GM21381 (cell line): Measurements from ENCODE around the gene SERINC2.
"Not testable (repeated sequence)": the region's sequence is repeated elsewhere in the genome, so short reads cannot be mapped to it uniquely, and the experiment has no call there.

Experiments
- ATAC-seq: cut with Tn5 transposase; IDR thresholded peaks from one replicate; pipeline ENCODE4 v1.9.1; 2021; ENCODE audit warnings: mild to moderate bottlenecking, moderate library complexity; ENCODE audit not compliant: unreplicated experiment

Gene SERINC2

GRCh38 chr1:31382379-31382989, 30.5 kb upstream of the SERINC2 start:
- no peak for ATAC-seq

DNA sequence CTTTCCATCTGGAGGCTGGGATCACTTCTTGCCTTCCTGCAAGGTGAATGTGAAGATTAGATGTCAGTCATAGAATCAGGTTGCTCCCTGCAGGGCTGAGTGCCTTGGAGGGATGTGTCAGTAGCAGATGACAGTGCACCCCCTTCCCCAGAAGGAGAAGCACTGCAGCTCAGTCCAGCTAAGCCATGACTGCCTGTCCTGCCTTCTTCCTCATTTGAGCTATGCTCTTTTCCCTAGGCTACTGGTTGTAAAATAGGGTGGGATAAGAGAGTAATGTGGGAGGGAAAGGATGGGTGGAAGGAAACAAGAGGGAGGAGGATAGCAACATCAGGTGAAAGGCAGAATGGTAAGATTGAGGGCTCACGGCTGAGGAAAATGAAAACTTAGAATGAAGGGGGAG, 29.0 kb upstream of the SERINC2 start:
- ATAC-seq, result no peak

DNA sequence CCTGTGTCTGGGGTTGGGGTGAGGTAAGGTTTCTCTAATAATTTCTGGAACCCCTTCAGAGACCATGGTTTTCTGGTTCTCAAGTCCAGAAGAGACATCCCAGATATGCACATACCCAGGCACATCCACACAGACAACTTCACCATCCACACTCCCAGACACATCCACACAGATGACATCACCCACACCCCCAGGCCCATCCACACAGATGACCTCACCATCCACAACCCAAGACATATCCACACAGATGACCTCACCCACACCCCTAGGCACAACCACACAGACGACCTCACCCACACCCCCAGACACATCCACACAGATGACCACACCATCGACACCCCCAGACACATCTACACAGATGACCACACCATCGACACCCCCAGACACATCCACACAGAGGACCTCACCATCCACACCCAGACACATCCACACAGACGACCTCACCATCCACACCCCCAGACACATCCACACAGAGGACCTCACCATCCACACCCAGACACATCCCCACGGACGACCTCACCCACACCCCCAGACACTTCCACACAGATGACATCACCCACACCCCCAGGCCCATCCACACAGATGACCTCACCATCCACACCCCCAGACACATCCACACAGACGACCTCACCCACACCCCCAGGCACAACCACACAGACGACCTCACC, 26.3 kb upstream of the SERINC2 start:
- ATAC-seq, result not testable (repeated sequence)

DNA sequence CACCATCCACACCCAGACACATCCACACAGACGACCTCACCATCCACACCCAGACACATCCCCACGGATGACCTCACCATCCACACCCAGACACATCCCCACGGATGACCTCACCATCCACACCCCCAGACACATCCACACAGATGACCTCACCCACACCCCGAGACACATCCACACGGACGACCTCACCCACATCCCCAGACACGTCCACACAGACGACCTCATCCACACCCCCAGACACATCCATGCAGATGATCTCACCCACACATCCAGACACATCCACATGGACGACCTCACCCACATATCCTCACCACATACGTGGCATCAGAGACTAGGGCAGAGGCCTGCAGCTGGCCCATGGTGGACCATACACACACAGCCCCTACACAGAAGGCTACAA, 25.4 kb upstream of the SERINC2 start:
- no peak for ATAC-seq

DNA sequence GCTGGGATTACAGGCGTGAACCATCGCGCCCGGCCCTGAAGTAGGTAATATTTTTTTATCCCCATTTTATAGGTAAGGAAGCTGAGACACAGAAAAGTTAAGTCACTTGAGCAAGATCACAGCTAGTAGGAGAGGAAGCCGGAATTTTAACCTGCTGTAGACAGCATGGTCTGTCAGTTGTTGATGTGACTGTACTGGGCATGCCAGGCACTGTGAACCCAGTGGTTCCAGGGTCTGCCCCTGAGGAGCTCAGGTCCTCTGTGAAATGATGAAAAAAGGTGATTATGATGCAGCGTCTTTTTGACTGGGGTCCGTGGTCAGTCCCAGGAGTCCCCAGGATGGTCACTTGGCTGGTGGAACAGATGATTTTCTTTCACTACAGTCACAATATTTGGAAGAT, 23.4 kb upstream of the SERINC2 start:
- ATAC-seq, result no peak

DNA sequence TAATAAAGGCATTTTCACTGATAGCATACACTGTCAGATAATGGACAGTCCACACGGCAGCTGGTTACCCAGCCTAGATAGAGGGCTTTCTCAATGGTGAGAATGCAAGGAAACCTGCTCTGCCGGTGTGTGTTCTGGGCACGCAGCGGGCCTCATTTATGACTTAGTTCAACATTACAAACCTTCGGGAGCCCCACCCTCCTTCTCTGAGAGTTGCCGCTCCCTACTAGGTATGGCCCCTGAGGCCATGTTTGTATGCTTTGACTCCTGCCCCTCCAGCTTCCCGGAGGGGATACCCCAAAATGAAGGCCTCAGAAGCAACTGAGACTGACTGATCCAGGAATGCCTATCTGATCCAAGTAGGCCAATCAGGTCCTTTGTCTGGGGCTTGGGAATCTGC, 22.9 kb upstream of the SERINC2 start:
- ATAC-seq, result no peak

DNA sequence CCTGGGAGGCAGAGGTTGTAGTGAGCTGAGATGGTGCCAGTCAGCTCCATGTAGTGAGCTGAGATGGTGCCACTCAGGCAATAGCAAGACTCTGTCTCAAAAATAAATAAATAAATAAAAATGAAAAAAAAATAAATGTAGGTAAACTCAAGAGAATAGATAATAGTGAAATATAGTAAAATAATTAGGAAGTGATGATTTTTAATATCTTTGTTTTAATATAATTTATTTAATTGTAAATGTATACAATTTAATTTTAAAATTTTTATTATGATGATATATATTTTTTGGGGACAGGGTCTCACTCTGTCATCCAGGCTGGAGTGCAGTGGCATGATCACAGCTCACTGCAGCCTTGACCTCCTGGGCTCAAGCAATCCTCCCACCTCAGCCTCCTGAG, 19.6 kb upstream of the SERINC2 start:
- no peak for ATAC-seq

- peak; percentile 62 for ATAC-seq
These were observed 18.3 kb upstream of the SERINC2 start for GRCh38 chr1:31394584-31395193.

DNA sequence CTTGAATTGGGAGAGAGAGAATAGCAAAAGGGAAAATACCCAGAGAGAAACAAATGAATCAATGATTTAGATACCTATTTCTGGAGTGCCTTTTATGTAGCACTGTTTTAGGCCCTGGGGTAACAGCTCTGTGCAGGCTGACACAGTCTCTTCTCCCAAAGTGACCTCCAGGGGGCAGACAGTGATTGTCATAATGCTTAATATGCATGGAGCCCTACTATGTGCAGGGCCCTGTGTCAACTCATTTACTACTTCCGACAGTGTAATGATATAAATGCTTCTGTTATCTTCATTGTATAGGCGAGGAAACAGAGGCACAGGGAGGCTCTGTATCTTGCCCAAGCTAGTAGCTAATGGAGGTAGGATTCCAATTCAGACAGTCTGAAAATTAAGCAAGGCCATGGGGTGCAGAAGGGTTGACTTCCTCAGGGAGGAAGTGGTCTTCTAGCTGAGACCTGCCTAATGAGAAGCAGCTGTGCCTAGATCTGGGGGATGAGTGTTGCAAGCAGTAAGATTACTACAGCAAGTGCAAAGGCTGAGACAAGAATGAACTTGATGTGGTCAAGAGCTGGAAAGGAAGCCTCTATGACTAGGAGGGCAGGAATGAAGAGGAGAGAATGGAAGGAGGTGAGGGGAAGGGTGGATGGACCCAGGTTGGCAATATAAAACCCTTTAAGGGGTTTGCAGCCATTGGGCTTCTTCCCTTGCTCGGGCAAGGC, 16.2 kb upstream of the SERINC2 start:
- ATAC-seq, result no peak

- no peak for ATAC-seq
These were observed 15.5 kb upstream of the SERINC2 start for GRCh38 chr1:31397360-31398095.

- no peak for ATAC-seq
These were observed 14.8 kb upstream of the SERINC2 start for GRCh38 chr1:31398246-31398645.

DNA sequence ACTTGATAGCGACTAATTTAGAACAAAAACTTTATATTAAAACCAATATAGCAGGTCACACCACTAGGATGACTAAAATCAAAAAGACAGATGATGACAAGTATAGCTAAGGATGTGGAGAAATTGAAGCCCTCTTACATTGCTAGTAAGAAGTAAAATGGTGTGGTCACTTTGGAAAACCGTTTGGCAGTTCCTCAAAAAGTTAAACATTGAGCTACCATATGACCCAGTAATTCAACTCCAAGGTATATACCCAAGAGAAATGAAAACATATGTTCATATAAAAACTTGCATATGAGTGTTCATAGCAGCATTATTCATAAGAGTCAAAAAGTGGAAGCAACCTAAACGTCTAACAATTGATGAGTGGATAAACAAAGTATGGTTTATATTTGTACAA, 13.0 kb upstream of the SERINC2 start:
- no peak for ATAC-seq

GRCh38 chr1:31400393-31400792, 12.6 kb upstream of the SERINC2 start:
- ATAC-seq, result no peak

DNA sequence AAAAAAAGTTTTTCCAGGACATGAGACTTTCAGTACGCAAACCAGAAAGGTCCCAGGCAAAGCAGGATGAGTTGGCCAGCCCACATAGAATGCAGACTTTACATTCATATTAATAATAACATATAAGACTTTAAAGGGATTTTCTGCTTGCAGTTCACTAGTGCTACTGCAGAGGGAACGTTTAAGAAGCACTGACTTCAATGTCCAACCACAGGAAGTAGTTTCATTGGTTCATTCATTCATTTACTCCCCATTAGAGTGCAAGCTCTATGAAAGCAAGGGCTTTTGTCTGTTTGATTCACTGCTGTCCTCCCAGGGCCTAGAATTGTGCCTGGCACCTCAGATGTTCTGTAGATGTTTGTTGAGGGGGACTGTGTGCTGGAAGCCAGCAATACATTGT, 11.8 kb upstream of the SERINC2 start:
- ATAC-seq, result no peak

DNA sequence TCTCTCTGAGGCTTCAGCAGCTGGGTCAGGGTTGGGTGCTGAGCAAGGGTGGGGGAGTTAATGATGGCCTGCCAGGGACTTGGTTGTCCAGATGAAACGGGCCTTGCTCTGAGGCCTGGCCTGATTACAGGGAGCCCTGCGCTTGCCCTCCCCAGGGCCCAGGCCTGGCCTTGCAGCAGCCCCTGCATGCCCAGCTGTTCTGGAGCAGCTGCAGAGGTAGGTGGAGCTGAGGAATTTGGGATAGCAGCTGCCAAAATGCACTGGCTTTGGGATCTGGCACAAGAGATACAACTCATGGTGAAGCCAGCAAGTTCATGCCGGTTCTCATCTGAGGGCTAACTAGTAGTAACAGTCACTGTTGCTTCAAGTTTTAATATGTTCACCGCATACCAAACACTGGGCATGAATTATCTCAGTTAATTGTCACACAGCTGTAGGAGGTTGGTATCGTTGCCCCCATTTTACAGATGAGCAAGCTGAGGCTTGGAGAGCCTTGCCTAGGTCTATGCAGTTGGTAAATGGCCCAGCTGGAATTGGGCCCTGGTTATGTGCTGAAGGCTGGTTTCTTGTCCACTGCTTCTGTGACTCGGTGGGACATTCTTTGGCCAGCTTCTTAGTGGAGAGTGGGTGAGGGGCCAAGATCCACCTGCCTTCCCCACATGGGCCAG, 7.3 kb upstream of the SERINC2 start:
- ATAC-seq, result no peak

- ATAC-seq, result no peak
These were observed 5.9 kb upstream of the SERINC2 start for GRCh38 chr1:31407029-31407626.

- no peak for ATAC-seq
These were observed 4.2 kb upstream of the SERINC2 start for GRCh38 chr1:31408788-31409318.

DNA sequence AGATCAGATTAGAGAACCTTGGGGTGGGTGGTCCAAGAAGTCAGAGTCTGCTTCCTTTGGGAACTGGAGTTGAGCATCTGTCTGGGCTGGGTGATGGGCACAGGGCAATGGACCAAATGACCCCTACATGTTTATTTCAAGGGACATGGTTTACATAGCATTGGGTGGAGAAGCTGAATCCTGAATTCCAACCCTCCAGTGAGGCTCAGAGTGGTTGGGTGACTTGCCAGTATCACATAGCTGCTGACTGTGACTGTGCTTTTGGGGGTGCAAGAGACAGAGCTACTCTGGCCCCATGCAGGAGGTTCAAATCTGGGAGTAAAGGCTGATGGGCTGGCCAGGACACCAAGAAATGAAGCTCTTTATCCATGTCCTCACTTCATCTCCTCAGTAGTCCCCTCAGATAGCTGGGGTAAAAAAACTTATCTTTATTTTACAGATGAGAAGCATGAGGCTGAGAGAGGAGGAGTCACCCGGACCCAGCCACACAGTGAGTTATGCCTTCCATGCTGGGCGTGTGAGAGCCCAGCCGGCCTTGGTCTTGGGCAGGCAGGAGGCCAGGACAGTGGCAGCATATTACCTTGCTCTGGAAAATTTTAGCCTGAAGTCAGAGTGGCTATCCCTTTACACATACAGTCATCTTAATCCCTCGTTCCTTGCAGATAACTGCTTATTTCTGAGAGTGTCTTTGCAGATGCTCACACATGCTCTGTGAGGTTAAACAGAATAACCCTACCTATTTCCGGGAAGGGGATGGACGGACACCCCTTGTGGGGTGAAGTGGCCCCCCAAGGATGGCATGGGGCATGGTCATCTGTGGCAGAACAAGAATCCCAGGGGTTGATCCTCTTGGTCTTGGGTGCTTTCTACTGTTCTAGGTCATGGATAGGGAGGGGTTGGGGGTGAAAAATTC, 2.8 kb upstream of the SERINC2 start:
- no peak for ATAC-seq

DNA sequence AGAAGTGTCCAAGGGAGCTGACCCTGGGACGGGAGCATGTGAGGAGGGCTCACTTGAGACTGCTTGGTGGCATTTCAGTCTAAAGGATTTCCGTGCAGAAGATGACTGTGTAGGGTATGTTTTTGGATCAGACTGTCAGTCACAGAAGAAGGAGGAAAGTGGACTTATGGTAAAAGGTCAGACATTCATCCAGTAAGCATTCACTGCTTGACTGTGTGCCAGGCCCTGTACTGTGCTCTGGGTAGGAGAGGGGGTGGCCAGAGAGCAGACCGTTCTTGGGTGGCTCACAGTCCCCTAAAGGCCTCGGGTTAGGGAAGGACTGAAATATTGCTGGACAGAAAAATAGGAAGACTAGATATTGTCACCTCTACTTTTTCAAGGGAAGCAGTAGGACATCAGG, 2.1 kb upstream of the SERINC2 start:
- ATAC-seq, result no peak
